ENCODE results near the gene CSNK2B.

CSNK2B gene

GRCh38 chr6:31665501-31666336, at the start of gene CSNK2B (continued):
- TF ChIP-seq, protein P1, sequence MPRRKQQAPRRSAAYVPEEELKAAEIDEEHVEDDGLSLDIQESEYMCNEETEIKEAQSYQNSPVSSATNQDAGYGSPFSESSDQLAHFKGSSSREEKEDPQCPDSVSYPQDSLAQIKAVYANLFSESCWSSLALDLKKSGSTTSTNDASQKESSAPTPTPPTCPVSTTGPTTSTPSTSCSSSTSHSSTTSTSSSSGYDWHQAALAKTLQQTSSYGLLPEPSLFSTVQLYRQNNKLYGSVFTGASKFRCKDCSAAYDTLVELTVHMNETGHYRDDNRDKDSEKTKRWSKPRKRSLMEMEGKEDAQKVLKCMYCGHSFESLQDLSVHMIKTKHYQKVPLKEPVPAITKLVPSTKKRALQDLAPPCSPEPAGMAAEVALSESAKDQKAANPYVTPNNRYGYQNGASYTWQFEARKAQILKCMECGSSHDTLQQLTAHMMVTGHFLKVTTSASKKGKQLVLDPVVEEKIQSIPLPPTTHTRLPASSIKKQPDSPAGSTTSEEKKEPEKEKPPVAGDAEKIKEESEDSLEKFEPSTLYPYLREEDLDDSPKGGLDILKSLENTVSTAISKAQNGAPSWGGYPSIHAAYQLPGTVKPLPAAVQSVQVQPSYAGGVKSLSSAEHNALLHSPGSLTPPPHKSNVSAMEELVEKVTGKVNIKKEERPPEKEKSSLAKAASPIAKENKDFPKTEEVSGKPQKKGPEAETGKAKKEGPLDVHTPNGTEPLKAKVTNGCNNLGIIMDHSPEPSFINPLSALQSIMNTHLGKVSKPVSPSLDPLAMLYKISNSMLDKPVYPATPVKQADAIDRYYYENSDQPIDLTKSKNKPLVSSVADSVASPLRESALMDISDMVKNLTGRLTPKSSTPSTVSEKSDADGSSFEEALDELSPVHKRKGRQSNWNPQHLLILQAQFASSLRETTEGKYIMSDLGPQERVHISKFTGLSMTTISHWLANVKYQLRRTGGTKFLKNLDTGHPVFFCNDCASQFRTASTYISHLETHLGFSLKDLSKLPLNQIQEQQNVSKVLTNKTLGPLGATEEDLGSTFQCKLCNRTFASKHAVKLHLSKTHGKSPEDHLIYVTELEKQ (tag by site-specific recombination; IDR thresholded peaks at IDR 0.05; ENCODE audit: borderline replicate concordance) = 0 out of 2 replicates have a peak, but pooled peaks have one; percentile 8
- TF ChIP-seq ZNF2 (tag by site-specific recombination; IDR thresholded peaks at IDR 0.05) (no peak), ATF2 (tag by site-specific recombination; IDR thresholded peaks at IDR 0.05; ENCODE audit: low read depth) (no peak), ZSCAN16 (tag by site-specific recombination; IDR thresholded peaks at IDR 0.05) (no peak), ZBTB7A (tag by site-specific recombination; IDR thresholded peaks at IDR 0.05; ENCODE audit: low read depth) (no peak; the same call in 1 of the 2 replicates), ZBTB17 (tag by site-specific recombination; IDR thresholded peaks at IDR 0.05) (peak; percentile 4; the same call in 1 of the 2 replicates), FEZF1 (tag by site-specific recombination; IDR thresholded peaks at IDR 0.05) (no peak), ZNF830 (tag by site-specific recombination; IDR thresholded peaks at IDR 0.05; ENCODE audit: low read depth) (no peak), ZNF350 (tag by site-specific recombination; IDR thresholded peaks at IDR 0.05) (no peak), ZNF211 (tag by site-specific recombination; IDR thresholded peaks at IDR 0.05; ENCODE audit: low read depth) (no peak), PRDM1 (tag by site-specific recombination; IDR thresholded peaks at IDR 0.05) (no peak), ZNF510 (tag by site-specific recombination; IDR thresholded peaks at IDR 0.05; ENCODE audit: insufficient replicate concordance) (no peak), ZNF548 (tag by site-specific recombination; IDR thresholded peaks at IDR 0.05) (no peak), ZNF555 (tag by site-specific recombination; conservative IDR thresholded peaks at IDR 0.05) (no peak), ZNF521 (tag by site-specific recombination; IDR thresholded peaks at IDR 0.05) (no peak), ZNF747 (tag by site-specific recombination; IDR thresholded peaks at IDR 0.05) (no peak), YY2 (tag by site-specific recombination; IDR thresholded peaks at IDR 0.05) (0 out of 2 replicates have a peak, but pooled peaks have one; percentile 10), ZNF426 (tag by site-specific recombination; IDR thresholded peaks at IDR 0.05) (no peak), ZNF366 (tag by site-specific recombination; conservative IDR thresholded peaks at IDR 0.05) (peak; percentile 40; the same call in 1 of the 2 replicates), REPIN1 (tag by site-specific recombination; IDR thresholded peaks at IDR 0.05; ENCODE audit: low read depth) (no peak), PRDM2 (tag by site-specific recombination; IDR thresholded peaks at IDR 0.05; ENCODE audit: borderline replicate concordance) (no peak)
- TF ChIP-seq, protein P2, sequence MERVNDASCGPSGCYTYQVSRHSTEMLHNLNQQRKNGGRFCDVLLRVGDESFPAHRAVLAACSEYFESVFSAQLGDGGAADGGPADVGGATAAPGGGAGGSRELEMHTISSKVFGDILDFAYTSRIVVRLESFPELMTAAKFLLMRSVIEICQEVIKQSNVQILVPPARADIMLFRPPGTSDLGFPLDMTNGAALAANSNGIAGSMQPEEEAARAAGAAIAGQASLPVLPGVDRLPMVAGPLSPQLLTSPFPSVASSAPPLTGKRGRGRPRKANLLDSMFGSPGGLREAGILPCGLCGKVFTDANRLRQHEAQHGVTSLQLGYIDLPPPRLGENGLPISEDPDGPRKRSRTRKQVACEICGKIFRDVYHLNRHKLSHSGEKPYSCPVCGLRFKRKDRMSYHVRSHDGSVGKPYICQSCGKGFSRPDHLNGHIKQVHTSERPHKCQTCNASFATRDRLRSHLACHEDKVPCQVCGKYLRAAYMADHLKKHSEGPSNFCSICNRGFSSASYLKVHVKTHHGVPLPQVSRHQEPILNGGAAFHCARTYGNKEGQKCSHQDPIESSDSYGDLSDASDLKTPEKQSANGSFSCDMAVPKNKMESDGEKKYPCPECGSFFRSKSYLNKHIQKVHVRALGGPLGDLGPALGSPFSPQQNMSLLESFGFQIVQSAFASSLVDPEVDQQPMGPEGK (tag by site-specific recombination; IDR thresholded peaks at IDR 0.05) = peak; percentile 99
- TF ChIP-seq, protein P3, sequence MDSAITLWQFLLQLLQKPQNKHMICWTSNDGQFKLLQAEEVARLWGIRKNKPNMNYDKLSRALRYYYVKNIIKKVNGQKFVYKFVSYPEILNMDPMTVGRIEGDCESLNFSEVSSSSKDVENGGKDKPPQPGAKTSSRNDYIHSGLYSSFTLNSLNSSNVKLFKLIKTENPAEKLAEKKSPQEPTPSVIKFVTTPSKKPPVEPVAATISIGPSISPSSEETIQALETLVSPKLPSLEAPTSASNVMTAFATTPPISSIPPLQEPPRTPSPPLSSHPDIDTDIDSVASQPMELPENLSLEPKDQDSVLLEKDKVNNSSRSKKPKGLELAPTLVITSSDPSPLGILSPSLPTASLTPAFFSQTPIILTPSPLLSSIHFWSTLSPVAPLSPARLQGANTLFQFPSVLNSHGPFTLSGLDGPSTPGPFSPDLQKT (IDR thresholded peaks at IDR 0.05; ENCODE audit: borderline replicate concordance, low read depth, low read length) = peak; percentile 74; the same call in 1 of the 2 replicates
